ENCODE measurements around the gene TBCD.

TBCD gene

DNA sequence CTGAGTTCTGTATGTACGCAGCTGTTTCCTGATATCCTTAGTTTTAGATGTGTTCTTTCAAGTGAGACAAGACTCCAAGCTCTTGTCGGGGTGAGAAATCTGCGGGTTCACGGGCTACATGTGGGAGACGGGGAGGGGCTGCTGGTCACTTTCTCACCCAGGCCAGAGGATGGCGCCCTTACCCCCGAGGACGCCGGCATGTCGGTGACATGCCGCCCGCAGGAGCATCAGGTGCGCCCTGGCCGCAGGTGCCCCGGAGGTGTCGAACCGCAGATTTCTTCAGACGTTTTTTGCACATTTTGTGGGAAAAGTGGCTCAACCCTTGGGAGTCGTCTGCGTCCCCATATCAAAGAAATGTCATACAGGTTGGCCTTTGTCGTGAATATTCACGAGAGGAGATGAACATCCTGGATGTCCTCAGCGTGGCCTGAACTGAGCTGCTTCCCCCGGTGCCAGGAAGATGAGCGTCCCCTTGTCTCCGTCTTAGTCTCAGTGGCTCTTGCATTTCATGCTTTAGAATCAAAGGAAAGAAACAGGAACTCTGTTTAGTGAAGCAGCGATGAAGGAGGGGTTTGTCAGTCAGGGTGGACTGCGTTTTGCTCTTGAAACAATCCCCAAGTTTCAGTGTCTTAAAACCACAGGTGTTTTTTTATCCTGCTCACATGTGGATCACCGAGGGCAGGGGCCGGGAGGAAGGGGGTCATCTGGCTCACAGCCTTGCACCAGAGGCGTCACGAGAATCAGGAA is 163.3 kb downstream of the TBCD start:
- DNase-seq (ENCODE audit: extremely low read depth, low read depth), result no peak
- TF ChIP-seq, protein P1, sequence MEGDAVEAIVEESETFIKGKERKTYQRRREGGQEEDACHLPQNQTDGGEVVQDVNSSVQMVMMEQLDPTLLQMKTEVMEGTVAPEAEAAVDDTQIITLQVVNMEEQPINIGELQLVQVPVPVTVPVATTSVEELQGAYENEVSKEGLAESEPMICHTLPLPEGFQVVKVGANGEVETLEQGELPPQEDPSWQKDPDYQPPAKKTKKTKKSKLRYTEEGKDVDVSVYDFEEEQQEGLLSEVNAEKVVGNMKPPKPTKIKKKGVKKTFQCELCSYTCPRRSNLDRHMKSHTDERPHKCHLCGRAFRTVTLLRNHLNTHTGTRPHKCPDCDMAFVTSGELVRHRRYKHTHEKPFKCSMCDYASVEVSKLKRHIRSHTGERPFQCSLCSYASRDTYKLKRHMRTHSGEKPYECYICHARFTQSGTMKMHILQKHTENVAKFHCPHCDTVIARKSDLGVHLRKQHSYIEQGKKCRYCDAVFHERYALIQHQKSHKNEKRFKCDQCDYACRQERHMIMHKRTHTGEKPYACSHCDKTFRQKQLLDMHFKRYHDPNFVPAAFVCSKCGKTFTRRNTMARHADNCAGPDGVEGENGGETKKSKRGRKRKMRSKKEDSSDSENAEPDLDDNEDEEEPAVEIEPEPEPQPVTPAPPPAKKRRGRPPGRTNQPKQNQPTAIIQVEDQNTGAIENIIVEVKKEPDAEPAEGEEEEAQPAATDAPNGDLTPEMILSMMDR (IDR thresholded peaks at IDR 0.05; ENCODE audit: low read depth, low read length), result peak; percentile 5

DNA sequence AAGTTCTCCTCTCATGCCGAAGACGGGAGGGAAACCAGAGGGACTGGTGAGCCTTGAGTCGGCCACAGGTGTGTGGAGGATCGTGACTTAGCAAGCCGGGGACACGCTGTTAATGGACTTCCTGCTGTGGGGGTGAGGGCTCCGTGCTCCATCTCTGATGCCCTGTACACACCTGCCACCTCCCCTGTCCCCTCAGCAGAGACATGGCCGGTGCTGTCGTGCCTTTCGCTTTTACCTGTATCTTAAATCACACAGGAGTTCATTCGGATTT is 163.8 kb downstream of the TBCD start:
- DNase-seq (ENCODE audit: extremely low read depth, low read depth), result no peak
- TF ChIP-seq, protein P1 (IDR thresholded peaks at IDR 0.05; ENCODE audit: low read depth, low read length), result no peak

DNA sequence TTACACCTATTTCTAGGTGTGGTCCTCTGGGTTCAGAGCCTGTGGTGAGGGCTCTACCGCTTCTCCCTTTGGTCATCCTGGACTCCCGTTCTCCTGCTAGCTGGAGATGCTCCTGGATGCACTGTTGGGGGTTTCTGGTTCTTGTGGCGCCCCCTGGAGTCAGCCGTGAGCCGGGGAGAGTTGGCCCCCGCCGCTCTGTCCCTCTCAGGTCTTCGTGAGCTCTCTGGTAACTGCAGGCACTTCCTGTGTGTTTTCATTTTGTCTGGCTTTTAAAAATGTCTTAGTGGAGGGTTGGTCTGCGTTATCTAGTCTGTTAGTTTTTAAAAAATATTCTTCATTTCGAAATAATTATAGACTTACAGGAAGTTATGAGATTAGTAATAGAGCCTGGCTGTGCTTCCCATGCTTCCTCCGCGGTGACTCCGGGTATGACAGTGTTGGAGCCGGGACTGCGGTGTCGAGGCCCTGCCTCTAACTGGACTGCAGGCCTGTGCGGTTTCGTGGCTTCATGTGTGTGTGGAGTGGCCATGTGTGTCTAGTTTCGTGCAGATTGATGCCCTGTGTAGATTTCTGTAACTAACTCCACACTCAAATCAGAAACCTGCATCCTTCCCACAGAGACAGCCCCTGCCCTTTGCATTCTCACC is 166.0 kb downstream of the TBCD start:
- TF ChIP-seq, protein P1 (IDR thresholded peaks at IDR 0.05; ENCODE audit: low read depth, low read length), result peak; percentile 34
- DNase-seq (ENCODE audit: extremely low read depth, low read depth), result no peak

DNA sequence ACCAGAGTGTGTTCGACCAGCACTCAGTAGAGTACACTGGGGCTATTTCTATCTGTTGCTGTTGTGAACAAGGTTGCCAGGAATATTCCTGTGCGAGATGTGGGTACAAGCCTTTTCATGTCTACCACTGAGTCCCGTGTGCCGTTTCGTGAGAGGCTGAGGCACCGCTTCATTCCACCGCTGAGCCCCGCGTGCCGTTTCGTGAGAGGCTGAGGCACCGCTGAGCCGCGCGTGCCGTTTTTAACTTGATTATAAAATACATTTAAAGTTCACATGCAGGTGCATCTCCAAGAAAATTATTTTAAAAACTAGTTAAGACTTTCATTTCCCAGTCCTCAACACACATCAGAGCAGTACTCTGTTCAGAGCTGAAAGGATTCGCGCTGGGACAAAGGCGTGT is 166.6 kb downstream of the TBCD start:
- TF ChIP-seq, protein P1 (IDR thresholded peaks at IDR 0.05; ENCODE audit: low read depth, low read length), result no peak
- DNase-seq (ENCODE audit: extremely low read depth, low read depth), result no peak

DNA sequence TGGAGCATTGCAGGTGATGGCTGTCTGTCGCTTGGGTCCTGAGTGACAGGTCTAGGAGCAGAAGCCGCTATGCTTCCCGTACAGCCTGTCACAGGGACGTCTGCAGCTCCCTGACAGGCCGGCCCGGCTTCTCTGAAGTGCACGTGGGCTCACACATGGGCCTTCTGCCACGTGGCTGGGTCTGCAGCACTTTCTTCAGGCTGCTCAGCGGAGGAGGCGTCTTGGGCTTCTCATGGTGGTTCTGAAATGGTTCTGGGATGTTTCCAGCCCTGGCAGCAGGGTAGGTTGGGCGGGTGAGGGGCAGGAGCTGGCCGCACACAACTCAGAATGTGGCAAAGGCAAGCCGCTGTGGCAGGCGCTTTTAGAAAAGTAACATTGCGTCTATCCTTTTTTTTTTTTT is 168.3 kb downstream of the TBCD start:
- DNase-seq (ENCODE audit: extremely low read depth, low read depth), result no peak
- TF ChIP-seq, protein P1 (IDR thresholded peaks at IDR 0.05; ENCODE audit: low read depth, low read length), result no peak

DNA sequence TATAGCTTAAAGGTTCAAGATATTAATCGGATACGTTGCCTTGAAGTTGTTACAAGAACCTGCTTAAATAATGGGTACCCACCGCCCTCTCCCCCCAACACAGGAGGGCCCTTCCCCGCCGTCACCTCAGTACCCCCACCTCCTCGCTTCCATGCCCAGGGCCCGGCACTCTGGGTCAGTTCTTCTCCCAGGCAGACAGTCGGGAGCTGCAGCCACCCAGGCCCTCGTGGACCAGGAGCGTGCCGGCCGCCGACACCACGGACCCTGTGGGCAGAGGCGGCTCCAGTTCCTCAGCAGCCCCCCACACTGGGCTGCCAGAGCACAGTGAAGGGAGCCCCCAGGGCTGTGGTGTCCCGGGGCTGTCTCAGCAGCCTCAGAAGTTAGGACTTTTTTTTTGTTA is 168.8 kb downstream of the TBCD start:
- TF ChIP-seq, protein P1 (IDR thresholded peaks at IDR 0.05; ENCODE audit: low read depth, low read length), result no peak
- DNase-seq (ENCODE audit: extremely low read depth, low read depth), result no peak

DNA sequence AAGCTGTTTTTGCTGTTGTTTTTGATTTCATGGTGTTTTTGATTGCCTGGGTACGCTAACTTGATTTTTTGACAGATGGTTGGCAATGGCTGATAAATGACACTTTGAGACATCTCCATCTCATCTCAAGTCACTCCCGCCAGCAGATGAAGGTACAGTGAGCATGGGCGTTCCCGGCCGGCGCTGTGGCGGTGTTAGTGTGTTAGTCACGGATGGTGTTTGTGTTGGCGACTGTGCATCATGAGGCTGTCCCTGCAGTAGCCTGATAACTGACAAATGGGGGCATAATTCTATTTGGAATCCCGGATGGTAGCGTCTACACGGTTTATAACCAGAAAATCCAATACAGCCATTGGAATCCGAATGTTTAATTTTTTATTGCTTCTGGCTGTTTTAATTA is 169.6 kb downstream of the TBCD start:
- DNase-seq (ENCODE audit: extremely low read depth, low read depth), result no peak
- TF ChIP-seq, protein P1 (IDR thresholded peaks at IDR 0.05; ENCODE audit: low read depth, low read length), result no peak

All from AG09319 (cell line).